ENCODE data around the gene FAM120AOS.

The FAM120AOS gene

DNA sequence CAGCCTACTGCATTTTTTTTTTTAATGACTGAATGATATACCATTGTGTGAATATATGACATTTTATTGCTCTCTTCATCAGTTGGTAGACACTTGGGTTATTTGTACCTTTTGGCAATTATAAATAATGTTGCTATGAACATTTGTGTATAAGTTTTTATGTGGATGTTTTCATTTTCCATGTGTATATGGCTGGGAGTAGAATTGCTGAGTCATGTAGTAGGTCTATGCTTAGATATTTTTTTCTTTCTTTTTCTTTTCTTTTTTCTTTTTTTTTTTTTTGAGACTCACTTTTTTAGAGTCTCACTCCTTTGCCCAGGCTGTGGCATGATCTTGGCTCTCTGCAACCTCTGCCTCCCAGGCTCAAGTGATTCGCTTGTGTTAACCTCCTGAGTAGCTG, 32.9 kb upstream of the FAM120AOS start (continued):
- TF ChIP-seq ZNF416 (tag by site-specific recombination; IDR thresholded peaks at IDR 0.05): no peak

DNA sequence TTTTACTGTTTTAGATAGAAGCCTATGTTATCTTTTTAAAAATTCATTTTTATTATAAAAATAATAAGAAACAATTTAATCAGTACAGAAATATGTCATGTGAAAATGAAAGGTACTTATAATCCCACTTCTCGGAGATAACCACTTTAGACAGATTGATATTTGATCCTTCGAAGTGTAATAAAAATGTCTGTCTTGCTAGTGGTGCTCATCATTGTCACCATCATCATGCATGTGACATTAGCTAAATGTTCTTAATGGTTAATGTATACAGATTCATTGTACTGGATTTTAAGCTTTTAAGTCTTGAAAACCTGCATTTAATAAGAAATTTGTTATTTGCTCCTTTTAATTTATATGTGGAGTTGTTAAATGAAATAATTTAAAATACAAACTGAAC, 30.1 kb upstream of the FAM120AOS start:
- TF ChIP-seq KLF1 (tag by site-specific recombination; IDR thresholded peaks at IDR 0.05) (no peak), ZNF112 (tag by site-specific recombination; IDR thresholded peaks at IDR 0.05) (no peak), ZNF530 (tag by site-specific recombination; IDR thresholded peaks at IDR 0.05; ENCODE audit: low read depth) (no peak), BCL11B (tag by site-specific recombination; IDR thresholded peaks at IDR 0.05; ENCODE audit: low read depth) (no peak), ZNF394 (tag by site-specific recombination; IDR thresholded peaks at IDR 0.05; ENCODE audit: borderline replicate concordance) (no peak), KLF8 (tag by site-specific recombination; IDR thresholded peaks at IDR 0.05) (no peak), ZBTB17 (tag by site-specific recombination; IDR thresholded peaks at IDR 0.05) (no peak), ZNF274 (IDR thresholded peaks at IDR 0.05; ENCODE audit: low read length) (no peak), ZNF274 (tag by site-specific recombination; IDR thresholded peaks at IDR 0.05; ENCODE audit: borderline replicate concordance) (no peak), ZNF747 (tag by site-specific recombination; IDR thresholded peaks at IDR 0.05) (no peak), ZNF221 (tag by site-specific recombination; IDR thresholded peaks at IDR 0.05; ENCODE audit: borderline replicate concordance) (no peak), ZNF366 (tag by site-specific recombination; conservative IDR thresholded peaks at IDR 0.05) (no peak)
- TF ChIP-seq, protein P1, sequence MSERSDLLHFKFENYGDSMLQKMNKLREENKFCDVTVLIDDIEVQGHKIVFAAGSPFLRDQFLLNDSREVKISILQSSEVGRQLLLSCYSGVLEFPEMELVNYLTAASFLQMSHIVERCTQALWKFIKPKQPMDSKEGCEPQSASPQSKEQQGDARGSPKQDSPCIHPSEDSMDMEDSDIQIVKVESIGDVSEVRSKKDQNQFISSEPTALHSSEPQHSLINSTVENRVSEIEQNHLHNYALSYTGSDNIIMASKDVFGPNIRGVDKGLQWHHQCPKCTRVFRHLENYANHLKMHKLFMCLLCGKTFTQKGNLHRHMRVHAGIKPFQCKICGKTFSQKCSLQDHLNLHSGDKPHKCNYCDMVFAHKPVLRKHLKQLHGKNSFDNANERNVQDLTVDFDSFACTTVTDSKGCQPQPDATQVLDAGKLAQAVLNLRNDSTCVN (tag by site-specific recombination; optimal IDR thresholded peaks at IDR 0.05): no peak
- ChIA-PET POLR2A (interaction anchor here (1.2 kb wide), 1 partner anchor 32 kb away, joined by 3 read pairs; the partner anchor contains the start of gene FAM120A), CTCF (interaction anchor here (0.6 to 1.1 kb wide), 3 partner anchors 13 to 313 kb away, joined by 3 to 5 read pairs (median 4); no protein-coding TSS in a partner anchor)
- Histone ChIP-seq H3K4me3 (ENCODE audit: low read depth, low read length) (no peak overlapping the region), H3K9me3 (ENCODE audit: control insufficient read depth, insufficient read depth, low read depth, low read length) (no peaks in the 10 kb centered on the region), H3K27ac (ENCODE audit: extremely low read depth, low read depth, low read length) (no peak overlapping the region), H3K4me1 (ENCODE audit: control insufficient read depth, insufficient read depth, low read length) (no peaks in the 10 kb centered on the region), H3K36me3 (ENCODE audit: control insufficient read depth in 2 of 2, insufficient read depth in 1 of 2, low read length in 2 of 2) (peaks cover 0 to 23% of the 10 kb centered on the region in 2 experiments; a peak in 2 of 3 replicates)

DNA sequence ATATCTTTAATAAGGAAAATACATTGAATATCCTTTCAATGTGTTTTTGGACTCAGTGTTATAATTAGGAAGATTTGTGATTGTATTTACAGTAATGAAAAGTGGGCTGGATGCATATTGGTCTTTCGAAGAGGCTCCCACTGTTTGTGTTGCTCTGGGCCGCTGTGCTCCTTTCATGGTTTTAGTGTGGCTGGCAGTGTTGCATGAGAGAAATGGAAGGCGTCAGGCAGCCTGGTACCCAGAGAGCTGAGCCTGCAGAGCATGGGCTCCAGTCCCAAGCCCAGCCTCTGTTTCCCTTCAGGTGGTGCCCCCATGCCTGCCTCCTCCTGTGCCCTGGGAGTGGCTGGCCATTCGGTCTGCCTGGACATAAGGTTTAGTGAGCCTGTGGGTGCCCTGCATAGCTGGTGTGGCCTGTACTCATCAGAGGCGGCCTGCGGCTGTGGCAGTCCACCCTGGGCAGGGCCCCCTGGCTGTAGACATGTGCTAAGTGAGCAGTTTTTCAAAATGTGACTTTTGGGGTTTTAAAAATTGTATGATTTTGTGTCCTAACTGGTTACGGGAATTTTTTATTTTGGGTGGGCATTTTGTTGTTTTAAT, 27.4 kb upstream of the FAM120AOS start:
- H3K27ac ChIP-seq (ENCODE audit: extremely low read depth, low read depth, low read length): no peak overlapping the region
- ChIA-PET CTCF (interaction anchor here (1.1 kb wide), 1 partner anchor 10 kb away, joined by 3 read pairs; no protein-coding TSS in a partner anchor), POLR2A (interaction anchor here (1.1 kb wide), 1 partner anchor 7 kb away, joined by 5 read pairs; no protein-coding TSS in a partner anchor)
- H3K36me3 ChIP-seq (ENCODE audit: control insufficient read depth in 2 of 2, insufficient read depth in 1 of 2, low read length in 2 of 2): peaks cover 0 to 33% of the 10 kb centered on the region in 2 experiments; a peak in 1 of 3 replicates
- no peaks in the 10 kb centered on the region for H3K4me1 ChIP-seq (ENCODE audit: control insufficient read depth, insufficient read depth, low read length)
- no peaks in the 10 kb centered on the region for H3K9me3 ChIP-seq (ENCODE audit: control insufficient read depth, insufficient read depth, low read depth, low read length)
- H3K4me3 ChIP-seq (ENCODE audit: low read depth, low read length): no peak overlapping the region
- TF ChIP-seq ZNF596 (tag by site-specific recombination; IDR thresholded peaks at IDR 0.05): no peak
- TF ChIP-seq ZNF747 (tag by site-specific recombination; IDR thresholded peaks at IDR 0.05): no peak
- TF ChIP-seq ZNF501 (tag by site-specific recombination; IDR thresholded peaks at IDR 0.05): no peak

DNA sequence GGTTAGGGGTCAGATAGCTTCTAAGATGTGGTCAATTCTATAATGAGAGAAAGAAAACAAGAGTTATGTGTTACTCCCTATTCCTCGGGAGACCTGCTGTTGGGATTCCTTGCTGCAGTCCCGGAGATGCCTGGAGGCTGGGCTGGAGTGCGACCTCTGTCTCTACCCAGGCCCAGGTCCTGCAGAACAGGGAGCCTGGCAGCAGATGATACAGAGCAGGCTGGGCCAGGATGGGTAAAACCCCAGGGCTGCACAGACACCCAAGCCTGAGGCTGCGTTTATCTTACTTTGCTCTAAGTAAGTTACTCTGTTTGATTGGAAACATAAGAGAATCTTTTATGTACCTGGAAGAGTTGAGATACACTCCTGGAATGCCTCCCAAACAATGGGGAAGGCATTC, 26.9 kb upstream of the FAM120AOS start:
- CTCF ChIA-PET: no interaction called here
- H3K36me3 ChIP-seq (ENCODE audit: control insufficient read depth in 2 of 2, insufficient read depth in 1 of 2, low read length in 2 of 2): peaks cover 0 to 31% of the 10 kb centered on the region in 2 experiments; a peak in 1 of 3 replicates
- no peak for TF ChIP-seq ZNF555 (tag by site-specific recombination; conservative IDR thresholded peaks at IDR 0.05)
- TF ChIP-seq ZBTB1 (tag by site-specific recombination; IDR thresholded peaks at IDR 0.05): no peak
- no peak for TF ChIP-seq ZNF311 (tag by site-specific recombination; IDR thresholded peaks at IDR 0.05; ENCODE audit: borderline replicate concordance)
- TF ChIP-seq ZNF221 (tag by site-specific recombination; IDR thresholded peaks at IDR 0.05; ENCODE audit: borderline replicate concordance): no peak
- TF ChIP-seq WT1 (tag by site-specific recombination; IDR thresholded peaks at IDR 0.05): no peak
- TF ChIP-seq ZNF549 (tag by site-specific recombination; IDR thresholded peaks at IDR 0.05): no peak
- no peak for TF ChIP-seq ZNF48 (tag by site-specific recombination; IDR thresholded peaks at IDR 0.05)
- no peak for TF ChIP-seq GLIS1 (tag by site-specific recombination; IDR thresholded peaks at IDR 0.05)
- no peak for TF ChIP-seq ZNF341 (tag by site-specific recombination; IDR thresholded peaks at IDR 0.05; ENCODE audit: low read depth)
- TF ChIP-seq ZNF624 (tag by site-specific recombination; IDR thresholded peaks at IDR 0.05): no peak
- TF ChIP-seq, protein P2, sequence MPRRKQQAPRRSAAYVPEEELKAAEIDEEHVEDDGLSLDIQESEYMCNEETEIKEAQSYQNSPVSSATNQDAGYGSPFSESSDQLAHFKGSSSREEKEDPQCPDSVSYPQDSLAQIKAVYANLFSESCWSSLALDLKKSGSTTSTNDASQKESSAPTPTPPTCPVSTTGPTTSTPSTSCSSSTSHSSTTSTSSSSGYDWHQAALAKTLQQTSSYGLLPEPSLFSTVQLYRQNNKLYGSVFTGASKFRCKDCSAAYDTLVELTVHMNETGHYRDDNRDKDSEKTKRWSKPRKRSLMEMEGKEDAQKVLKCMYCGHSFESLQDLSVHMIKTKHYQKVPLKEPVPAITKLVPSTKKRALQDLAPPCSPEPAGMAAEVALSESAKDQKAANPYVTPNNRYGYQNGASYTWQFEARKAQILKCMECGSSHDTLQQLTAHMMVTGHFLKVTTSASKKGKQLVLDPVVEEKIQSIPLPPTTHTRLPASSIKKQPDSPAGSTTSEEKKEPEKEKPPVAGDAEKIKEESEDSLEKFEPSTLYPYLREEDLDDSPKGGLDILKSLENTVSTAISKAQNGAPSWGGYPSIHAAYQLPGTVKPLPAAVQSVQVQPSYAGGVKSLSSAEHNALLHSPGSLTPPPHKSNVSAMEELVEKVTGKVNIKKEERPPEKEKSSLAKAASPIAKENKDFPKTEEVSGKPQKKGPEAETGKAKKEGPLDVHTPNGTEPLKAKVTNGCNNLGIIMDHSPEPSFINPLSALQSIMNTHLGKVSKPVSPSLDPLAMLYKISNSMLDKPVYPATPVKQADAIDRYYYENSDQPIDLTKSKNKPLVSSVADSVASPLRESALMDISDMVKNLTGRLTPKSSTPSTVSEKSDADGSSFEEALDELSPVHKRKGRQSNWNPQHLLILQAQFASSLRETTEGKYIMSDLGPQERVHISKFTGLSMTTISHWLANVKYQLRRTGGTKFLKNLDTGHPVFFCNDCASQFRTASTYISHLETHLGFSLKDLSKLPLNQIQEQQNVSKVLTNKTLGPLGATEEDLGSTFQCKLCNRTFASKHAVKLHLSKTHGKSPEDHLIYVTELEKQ (tag by site-specific recombination; IDR thresholded peaks at IDR 0.05; ENCODE audit: borderline replicate concordance): no peak
- no peak for TF ChIP-seq KLF16 (tag by site-specific recombination; IDR thresholded peaks at IDR 0.05)

More for the DNA sequence above, 26.9 kb upstream of the FAM120AOS start:
- Histone ChIP-seq H3K9me3 (ENCODE audit: control insufficient read depth, insufficient read depth, low read depth, low read length) (no peaks in the 10 kb centered on the region), H3K27ac (ENCODE audit: extremely low read depth, low read depth, low read length) (no peak overlapping the region), H3K4me1 (ENCODE audit: control insufficient read depth, insufficient read depth, low read length) (no peaks in the 10 kb centered on the region), H3K4me3 (ENCODE audit: low read depth, low read length) (no peak overlapping the region)
- POLR2A ChIA-PET: no interaction called here

Data from HEK293 (cell line).